ENCODE data around the gene LTO1.

The LTO1 gene

DNA sequence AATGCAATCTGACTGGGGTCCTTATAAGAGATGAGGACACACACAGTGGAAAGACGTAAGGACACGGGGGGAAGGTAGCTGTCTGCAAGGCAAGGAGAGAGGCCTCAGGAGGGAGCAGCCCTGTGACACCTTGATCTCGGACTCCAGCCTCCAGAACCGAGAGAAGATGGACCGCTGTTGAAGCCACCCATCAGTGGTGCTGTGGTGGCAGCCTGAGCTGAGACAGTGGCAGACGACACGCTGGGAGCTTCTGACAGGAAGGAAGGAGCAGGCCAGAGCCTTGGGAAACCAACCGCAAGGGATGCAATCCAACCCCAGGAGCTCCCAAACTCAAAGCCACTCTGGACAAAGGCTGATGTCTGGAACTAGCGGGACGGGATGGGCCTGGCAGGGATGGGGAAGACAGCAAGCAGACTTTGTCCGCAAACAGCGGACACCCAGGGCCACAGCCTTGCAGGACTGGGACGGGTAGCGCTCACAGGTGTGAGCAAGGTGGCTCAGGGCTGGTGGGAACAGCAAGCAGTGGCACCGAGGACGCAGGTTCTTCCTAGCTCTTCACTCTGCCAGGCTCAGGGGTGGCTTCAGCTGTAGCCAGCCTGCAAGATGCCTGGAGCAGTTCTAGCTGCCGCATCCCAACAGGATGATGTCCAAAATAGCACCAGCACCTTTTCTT is 10.9 kb downstream of the LTO1 start:
- H3K27me3 ChIP-seq (ENCODE audit: insufficient read depth, poor library complexity, severe bottlenecking) = no peaks in the 10 kb centered on the region
- H3K4me3 ChIP-seq (replicated peaks; ENCODE audit: insufficient read depth, low read length) = no peak overlapping the region
- no peak for DNase-seq (ENCODE audit: low read depth in 1 of 2, low spot score in 1 of 2)
- TF ChIP-seq REST (IDR thresholded peaks at IDR 0.05; ENCODE audit: insufficient replicate concordance, low read depth) (no peak), POLR2AphosphoS5 (IDR thresholded peaks at IDR 0.05; ENCODE audit: low read depth) (no peak), SPI1 (IDR thresholded peaks at IDR 0.05; ENCODE audit: borderline replicate concordance, low read depth) (no peak), GABPA (IDR thresholded peaks at IDR 0.05; ENCODE audit: low read depth) (no peak)
- TF ChIP-seq, protein P1, sequence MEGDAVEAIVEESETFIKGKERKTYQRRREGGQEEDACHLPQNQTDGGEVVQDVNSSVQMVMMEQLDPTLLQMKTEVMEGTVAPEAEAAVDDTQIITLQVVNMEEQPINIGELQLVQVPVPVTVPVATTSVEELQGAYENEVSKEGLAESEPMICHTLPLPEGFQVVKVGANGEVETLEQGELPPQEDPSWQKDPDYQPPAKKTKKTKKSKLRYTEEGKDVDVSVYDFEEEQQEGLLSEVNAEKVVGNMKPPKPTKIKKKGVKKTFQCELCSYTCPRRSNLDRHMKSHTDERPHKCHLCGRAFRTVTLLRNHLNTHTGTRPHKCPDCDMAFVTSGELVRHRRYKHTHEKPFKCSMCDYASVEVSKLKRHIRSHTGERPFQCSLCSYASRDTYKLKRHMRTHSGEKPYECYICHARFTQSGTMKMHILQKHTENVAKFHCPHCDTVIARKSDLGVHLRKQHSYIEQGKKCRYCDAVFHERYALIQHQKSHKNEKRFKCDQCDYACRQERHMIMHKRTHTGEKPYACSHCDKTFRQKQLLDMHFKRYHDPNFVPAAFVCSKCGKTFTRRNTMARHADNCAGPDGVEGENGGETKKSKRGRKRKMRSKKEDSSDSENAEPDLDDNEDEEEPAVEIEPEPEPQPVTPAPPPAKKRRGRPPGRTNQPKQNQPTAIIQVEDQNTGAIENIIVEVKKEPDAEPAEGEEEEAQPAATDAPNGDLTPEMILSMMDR (IDR thresholded peaks at IDR 0.05; ENCODE audit: insufficient read depth, low read length) = no peak
- no peak overlapping the region for H3K27ac ChIP-seq (replicated peaks)

DNA sequence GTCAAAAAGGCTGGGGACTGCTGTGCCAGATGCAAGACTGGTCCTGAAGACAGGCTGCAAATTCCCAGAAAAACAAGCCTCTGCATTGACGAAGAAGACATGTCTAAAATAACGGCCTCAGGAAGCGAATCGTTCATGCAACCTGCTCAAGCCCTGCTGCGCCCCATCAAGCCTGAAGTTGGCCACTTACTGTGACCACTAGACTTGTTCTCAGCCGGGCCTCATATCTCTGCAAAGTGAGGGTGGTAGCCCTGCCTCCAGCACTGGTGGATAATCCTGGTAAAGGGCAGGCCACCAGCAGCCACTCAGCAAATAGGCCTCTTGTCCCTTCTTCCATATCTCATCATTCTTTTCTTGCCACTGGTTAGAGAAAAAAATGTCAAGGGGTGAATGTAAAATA is 11.8 kb downstream of the LTO1 start:
- no peak for TF ChIP-seq SPI1 (IDR thresholded peaks at IDR 0.05; ENCODE audit: borderline replicate concordance, low read depth)
- TF ChIP-seq REST (IDR thresholded peaks at IDR 0.05; ENCODE audit: insufficient replicate concordance, low read depth) = no peak
- no peak for TF ChIP-seq GABPA (IDR thresholded peaks at IDR 0.05; ENCODE audit: low read depth)
- TF ChIP-seq, protein P1 (IDR thresholded peaks at IDR 0.05; ENCODE audit: insufficient read depth, low read length) = no peak
- no peak for TF ChIP-seq POLR2AphosphoS5 (IDR thresholded peaks at IDR 0.05; ENCODE audit: low read depth)
- no peak overlapping the region for H3K27ac ChIP-seq (replicated peaks)
- H3K4me3 ChIP-seq (replicated peaks; ENCODE audit: insufficient read depth, low read length) = no peak overlapping the region
- H3K27me3 ChIP-seq (ENCODE audit: insufficient read depth, poor library complexity, severe bottlenecking) = no peaks in the 10 kb centered on the region
- no peak for DNase-seq (ENCODE audit: low read depth in 1 of 2, low spot score in 1 of 2)

DNA sequence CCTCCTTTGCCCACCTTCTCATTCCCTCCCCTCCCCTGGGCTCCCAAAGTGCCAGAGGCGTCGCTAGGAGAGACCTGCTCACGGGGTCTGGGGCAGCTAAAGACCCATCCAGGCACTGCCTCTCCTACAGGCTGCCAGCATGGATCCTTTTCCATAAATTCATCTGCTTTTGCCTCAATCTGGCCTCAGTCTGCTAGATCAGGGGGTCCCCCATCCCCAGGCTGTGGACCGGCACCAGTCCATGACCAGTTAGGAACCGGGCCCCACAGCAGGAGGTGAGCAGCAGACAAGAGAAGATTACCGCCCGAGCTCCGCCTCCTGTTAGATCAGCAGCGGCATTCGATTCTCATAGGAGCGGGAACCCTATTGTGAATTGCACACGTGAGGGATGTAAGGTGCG is 12.3 kb downstream of the LTO1 start:
- no peaks in the 10 kb centered on the region for H3K27me3 ChIP-seq (ENCODE audit: insufficient read depth, poor library complexity, severe bottlenecking)
- no peak for DNase-seq (ENCODE audit: low read depth in 1 of 2, low spot score in 1 of 2)
- no peak for TF ChIP-seq GABPA (IDR thresholded peaks at IDR 0.05; ENCODE audit: low read depth)
- TF ChIP-seq REST (IDR thresholded peaks at IDR 0.05; ENCODE audit: insufficient replicate concordance, low read depth) = no peak
- TF ChIP-seq, protein P1 (IDR thresholded peaks at IDR 0.05; ENCODE audit: insufficient read depth, low read length) = no peak
- TF ChIP-seq SPI1 (IDR thresholded peaks at IDR 0.05; ENCODE audit: borderline replicate concordance, low read depth) = no peak
- no peak for TF ChIP-seq POLR2AphosphoS5 (IDR thresholded peaks at IDR 0.05; ENCODE audit: low read depth)
- H3K27ac ChIP-seq (replicated peaks) = no peak overlapping the region
- no peak overlapping the region for H3K4me3 ChIP-seq (replicated peaks; ENCODE audit: insufficient read depth, low read length)

Measured in HL-60 (cell line).